PC-3 (cell line): ENCODE measurements around the gene FICD. TPM values are rescaled to one million over a fixed set of nuclear protein-coding genes. Genes with fewer than 3 reads are reported as not detected.

ENCODE experiments used
- ATAC-seq: fragments of 200-7000 bp; cut with Tn5 transposase; 2 replicates; pipeline ENCODE4 v1.9.1; 2020; ENCODE audit warnings: mild to moderate bottlenecking, moderate library complexity
- BruUV-seq: library from RNA; stranded (reverse); fragments of 400-500 nt; replicated peaks from 2 replicates; lab custom pipeline; 2021; lab: Mats Ljungman, UMichigan
- CTCF ChIA-PET: fragments of 300-600 bp; sonication (Branson Sonifier 250); formaldehyde crosslinking; loops from one replicate; lab custom pipeline; 2022; ENCODE audit warnings: antibody characterized with exemption; lab: Charles Lee
- POLR2A ChIA-PET: fragments of 300-600 bp; sonication (Branson Sonifier 250); formaldehyde crosslinking; loops from one replicate; lab custom pipeline; 2022; ENCODE audit warnings: antibody characterized with exemption; ENCODE audit not compliant: unreplicated experiment; lab: Charles Lee
- DNase-seq: peaks from one replicate; pipeline ENCODE4 v3.0.0-alpha.2; 2015
- H2AFZ ChIP-seq: fragments of 300-600 bp; sonication (generic); 2 replicates; pipeline ENCODE4 v1.6.0; 2016; ENCODE audit warnings: antibody characterized with exemption, low read length
- H3F3A ChIP-seq: fragments of 300-600 bp; sonication (generic); one replicate; pipeline ENCODE4 v1.6.0; 2017; ENCODE audit warnings: antibody characterized with exemption, low read length, control low read depth, mild to moderate bottlenecking; ENCODE audit not compliant: unreplicated experiment
- H3K27ac ChIP-seq: fragments of 300-600 bp; sonication (generic); 2 replicates; pipeline ENCODE4 v1.5.1; 2016; ENCODE audit warnings: mild to moderate bottlenecking, low read length
- H3K27me3 ChIP-seq: fragments of 300-600 bp; sonication (generic); 2 replicates; pipeline ENCODE4 v1.6.1; 2016; ENCODE audit warnings: low read length, mixed read lengths
- H3K36me3 ChIP-seq: fragments of 300-600 bp; sonication (generic); 2 replicates; pipeline ENCODE4 v1.6.1; 2016; ENCODE audit warnings: low read depth, mixed run types, low read length, mixed read lengths
- H3K4me1 ChIP-seq: fragments of 300-600 bp; sonication (generic); 2 replicates; pipeline ENCODE4 v1.5.1; 2016; ENCODE audit warnings: low read length; ENCODE audit not compliant: insufficient read depth
- H3K4me2 ChIP-seq: fragments of 300-600 bp; sonication (generic); 2 replicates; pipeline ENCODE4 v1.6.0; 2016; ENCODE audit warnings: low read length
- H3K4me3 ChIP-seq: fragments of 300-600 bp; sonication (generic); 2 replicates; pipeline ENCODE4 v1.5.1; 2016; ENCODE audit warnings: mild to moderate bottlenecking, low read length, mixed read lengths
- H3K79me2 ChIP-seq: fragments of 300-600 bp; sonication (generic); 2 replicates; pipeline ENCODE4 v1.6.1; 2017; ENCODE audit warnings: low read length, mixed read lengths
- H3K9ac ChIP-seq: fragments of 300-600 bp; sonication (generic); 2 replicates; pipeline ENCODE4 v1.6.0; 2016; ENCODE audit warnings: mild to moderate bottlenecking, low read length
- H3K9me2 ChIP-seq: fragments of 300-600 bp; sonication (generic); replicated peaks from 2 replicates; pipeline ENCODE4 v1.6.1; 2016; ENCODE audit warnings: mixed run types, low read length, mixed read lengths
- H3K9me3 ChIP-seq: fragments of 300-600 bp; sonication (generic); 2 replicates; pipeline ENCODE4 v1.6.1; 2016; ENCODE audit warnings: low read length, mixed read lengths
- H4K20me1 ChIP-seq: fragments of 300-600 bp; sonication (generic); 2 replicates; pipeline ENCODE4 v1.6.1; 2016; ENCODE audit warnings: low read length, mixed read lengths
- EZH2 ChIP-seq: fragments of 300-600 bp; sonication (generic); IDR thresholded peaks from one replicate; pipeline ENCODE4 v1.6.1; 2017; ENCODE audit warnings: antibody characterized with exemption, mild to moderate bottlenecking, low read length; ENCODE audit not compliant: unreplicated experiment
- EZH2phosphoT487 ChIP-seq: fragments of 300-600 bp; sonication (generic); IDR thresholded peaks from 2 replicates; pipeline ENCODE4 v1.6.1; 2018; ENCODE audit warnings: mild to moderate bottlenecking, antibody characterized with exemption, low read length, borderline replicate concordance
- intact Hi-C: fragments of 100-400 bp; cut with micrococcal nuclease; formaldehyde crosslinking; loops from 2 replicates; pipeline ENCODE4 v1.9.0; 2023
- total RNA-seq: library from RNA; depleted of rRNA; stranded (reverse); fragments of >200 nt; gene quantifications from 2 replicates; pipeline ENCODE4 v1.2.3, GENCODE V29; 2014
- TF ChIP-seq, protein P1 (sequence below): fragments of 300-600 bp; sonication (generic); conservative IDR thresholded peaks from 2 replicates; pipeline ENCODE4 v1.5.1; 2017; ENCODE audit warnings: antibody characterized with exemption, low read depth, mild to moderate bottlenecking, low read length

FICD gene
- total RNA-seq, 1 experiment from 2014 or later = 6.4 TPM

- Histone ChIP-seq H3F3A (no peaks in the 10 kb centered on the region), H3K79me2 (peaks cover 11% of the 10 kb centered on the region), H3K4me1 (peaks cover 11% of the 10 kb centered on the region; the same call in 1 of the 2 replicates), H3K4me3 (peak overlapping the region; percentile 90), H3K36me3 (peaks cover 30% of the 10 kb centered on the region), H3K9me2 (no peaks in the 10 kb centered on the region), H3K9ac (peak overlapping the region; percentile 86), H3K27me3 (no peaks in the 10 kb centered on the region), H2AFZ (peak overlapping the region; percentile 78; the same call in 1 of the 2 replicates), H3K9me3 (no peaks in the 10 kb centered on the region), H4K20me1 (peaks cover 5% of the 10 kb centered on the region; the same call in 1 of the 2 replicates), H3K27ac (no peak overlapping the region), H3K4me2 (peak overlapping the region; percentile 98)
- TF ChIP-seq, protein P1, sequence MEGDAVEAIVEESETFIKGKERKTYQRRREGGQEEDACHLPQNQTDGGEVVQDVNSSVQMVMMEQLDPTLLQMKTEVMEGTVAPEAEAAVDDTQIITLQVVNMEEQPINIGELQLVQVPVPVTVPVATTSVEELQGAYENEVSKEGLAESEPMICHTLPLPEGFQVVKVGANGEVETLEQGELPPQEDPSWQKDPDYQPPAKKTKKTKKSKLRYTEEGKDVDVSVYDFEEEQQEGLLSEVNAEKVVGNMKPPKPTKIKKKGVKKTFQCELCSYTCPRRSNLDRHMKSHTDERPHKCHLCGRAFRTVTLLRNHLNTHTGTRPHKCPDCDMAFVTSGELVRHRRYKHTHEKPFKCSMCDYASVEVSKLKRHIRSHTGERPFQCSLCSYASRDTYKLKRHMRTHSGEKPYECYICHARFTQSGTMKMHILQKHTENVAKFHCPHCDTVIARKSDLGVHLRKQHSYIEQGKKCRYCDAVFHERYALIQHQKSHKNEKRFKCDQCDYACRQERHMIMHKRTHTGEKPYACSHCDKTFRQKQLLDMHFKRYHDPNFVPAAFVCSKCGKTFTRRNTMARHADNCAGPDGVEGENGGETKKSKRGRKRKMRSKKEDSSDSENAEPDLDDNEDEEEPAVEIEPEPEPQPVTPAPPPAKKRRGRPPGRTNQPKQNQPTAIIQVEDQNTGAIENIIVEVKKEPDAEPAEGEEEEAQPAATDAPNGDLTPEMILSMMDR = no peak
- TF ChIP-seq EZH2phosphoT487 (no peak), EZH2 (no peak)
- DNase-seq (peak; percentile 25), ATAC-seq (peak; percentile 1; the same call in 1 of the 2 replicates)
- BruUV-seq = no TSS peak
- intact Hi-C loops = loop anchor here (1.0 to 10.0 kb wide), 4 partner anchors 33 to 831 kb away; partner anchors contain the start of gene PWP1
- POLR2A ChIA-PET = no interaction called here
- CTCF ChIA-PET = no interaction called here
These were observed 839 bp downstream of the FICD start for GRCh38 chr12:108515916-108516315.

DNA sequence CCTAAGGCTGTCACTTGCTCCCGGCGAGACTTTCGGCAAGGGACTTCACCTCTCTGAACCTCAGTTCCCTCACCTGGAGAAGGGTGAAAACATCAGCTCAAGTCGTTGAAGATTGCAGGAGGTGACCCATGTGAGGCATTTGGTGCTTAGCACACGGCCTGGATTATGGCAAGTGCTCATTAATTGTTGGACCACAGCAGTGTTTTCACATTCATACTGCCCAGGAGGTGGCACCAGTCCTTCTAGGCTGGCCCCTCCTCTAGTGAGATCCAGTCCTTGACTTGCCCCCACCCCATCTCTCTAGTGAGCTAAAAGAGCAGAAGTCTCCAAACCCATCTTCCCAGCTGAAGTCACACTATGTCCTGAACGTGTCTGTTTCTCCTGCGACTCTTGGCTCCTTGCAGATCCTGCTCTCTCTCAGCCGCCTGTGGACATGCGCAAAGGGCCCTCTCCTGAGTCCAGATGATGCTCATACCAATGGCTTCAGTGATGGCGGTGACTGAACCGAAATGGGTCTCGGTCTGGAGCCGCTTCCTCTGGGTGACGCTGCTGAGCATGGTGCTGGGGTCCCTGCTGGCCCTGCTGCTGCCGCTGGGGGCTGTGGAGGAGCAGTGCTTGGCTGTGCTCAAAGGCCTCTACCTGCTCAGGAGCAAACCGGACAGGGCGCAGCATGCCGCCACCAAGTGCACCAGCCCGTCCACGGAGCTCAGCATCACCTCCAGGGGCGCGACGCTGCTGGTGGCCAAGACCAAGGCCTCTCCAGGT, 1.6 kb downstream of the FICD start:
- Histone ChIP-seq H3K4me1 (peaks cover 9% of the 10 kb centered on the region; the same call in 1 of the 2 replicates), H3K4me2 (peak overlapping the region; percentile 98), H3K79me2 (peaks cover 11% of the 10 kb centered on the region), H3K27ac (no peak overlapping the region), H3K9me2 (no peaks in the 10 kb centered on the region), H3F3A (no peaks in the 10 kb centered on the region), H2AFZ (no peak overlapping the region), H3K9ac (no peak overlapping the region), H4K20me1 (peaks cover 8% of the 10 kb centered on the region; the same call in 1 of the 2 replicates), H3K4me3 (peak overlapping the region; percentile 90), H3K36me3 (peaks cover 38% of the 10 kb centered on the region), H3K9me3 (no peaks in the 10 kb centered on the region), H3K27me3 (no peaks in the 10 kb centered on the region)
- ChIA-PET POLR2A (interaction anchor here (0.6 kb wide), 1 partner anchor 525 kb away, joined by 3 read pairs; no protein-coding TSS in a partner anchor), CTCF (interaction anchor here (0.6 kb wide), 1 partner anchor 841 kb away, joined by 6 read pairs; no protein-coding TSS in a partner anchor)
- ATAC-seq (no peak), DNase-seq (peak; percentile 25)
- no peak for TF ChIP-seq EZH2
- TF ChIP-seq, protein P1 = peak; percentile 36; the same call in 1 of the 2 replicates
- intact Hi-C loops = loop anchor here (10.0 kb wide), 2 partner anchors 772 to 832 kb away; partner anchors contain the start of gene PWP1
- no TSS peak for BruUV-seq
